Spleen (tissue), 7 donors: ENCODE measurements around the gene GRHPR.

ENCODE experiments used
- POLR2A ChIP-seq, 3 donors: fragments of 450-650 bp; IDR thresholded peaks; one replicate each; pipeline ENCODE4 v1.5.1; 2017; ENCODE audit warnings: antibody characterized with exemption in 3 of 3, mild to moderate bottlenecking in 1 of 3
- POLR2AphosphoS5 ChIP-seq, 3 donors: sonication (generic); formaldehyde crosslinking; IDR thresholded peaks; one replicate each; pipeline ENCODE4 v1.5.1; 2017; ENCODE audit warnings: antibody characterized with exemption in 3 of 3
- TF ChIP-seq, protein P1 (sequence below), 11 experiments: fragments of 200-600 bp in 7 of 11; fragments of 450-650 bp in 4 of 11; sonication (generic) in 4 of 11; IDR thresholded peaks in 8 of 11; conservative IDR thresholded peaks in 3 of 11; 1 replicate in 7 of 11; 2 replicates in 4 of 11; pipeline versions ENCODE4 v1.4.0 to v1.8.0; 2016 to 2021; ENCODE audit warnings: antibody characterized with exemption in 11 of 11, inconsistent platforms in 4 of 11, mild to moderate bottlenecking in 1 of 11
- donor health status: DM: no; HTN: no; CAD: no; lungs with moderate emphysema.
- donor health status: DM: no; HTN: no; CAD: no.
- donor health status: DM: no; HTN: no; CAD: no.

DNA sequence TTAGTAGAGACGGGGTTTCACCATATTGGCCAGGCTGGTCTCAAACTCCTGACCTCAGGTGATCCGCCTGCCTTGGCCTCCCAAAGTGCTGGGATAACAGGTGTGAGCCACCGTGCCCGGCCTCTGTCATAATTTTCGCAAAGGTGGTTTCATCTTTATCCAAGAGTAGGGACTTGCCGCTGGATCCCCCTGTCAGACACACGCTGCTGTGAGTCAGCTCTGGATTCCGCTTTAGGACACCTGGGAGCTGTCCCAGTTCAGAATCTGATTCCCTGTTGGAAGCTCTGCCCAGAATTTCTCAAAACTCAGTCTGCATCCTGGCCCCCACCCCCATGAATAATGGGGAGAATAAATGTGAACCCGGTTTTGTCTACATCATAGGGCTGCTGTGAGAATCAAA is 17.9 kb upstream of the GRHPR start:
- TF ChIP-seq, protein P1, sequence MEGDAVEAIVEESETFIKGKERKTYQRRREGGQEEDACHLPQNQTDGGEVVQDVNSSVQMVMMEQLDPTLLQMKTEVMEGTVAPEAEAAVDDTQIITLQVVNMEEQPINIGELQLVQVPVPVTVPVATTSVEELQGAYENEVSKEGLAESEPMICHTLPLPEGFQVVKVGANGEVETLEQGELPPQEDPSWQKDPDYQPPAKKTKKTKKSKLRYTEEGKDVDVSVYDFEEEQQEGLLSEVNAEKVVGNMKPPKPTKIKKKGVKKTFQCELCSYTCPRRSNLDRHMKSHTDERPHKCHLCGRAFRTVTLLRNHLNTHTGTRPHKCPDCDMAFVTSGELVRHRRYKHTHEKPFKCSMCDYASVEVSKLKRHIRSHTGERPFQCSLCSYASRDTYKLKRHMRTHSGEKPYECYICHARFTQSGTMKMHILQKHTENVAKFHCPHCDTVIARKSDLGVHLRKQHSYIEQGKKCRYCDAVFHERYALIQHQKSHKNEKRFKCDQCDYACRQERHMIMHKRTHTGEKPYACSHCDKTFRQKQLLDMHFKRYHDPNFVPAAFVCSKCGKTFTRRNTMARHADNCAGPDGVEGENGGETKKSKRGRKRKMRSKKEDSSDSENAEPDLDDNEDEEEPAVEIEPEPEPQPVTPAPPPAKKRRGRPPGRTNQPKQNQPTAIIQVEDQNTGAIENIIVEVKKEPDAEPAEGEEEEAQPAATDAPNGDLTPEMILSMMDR (IDR thresholded peaks at IDR 0.05 in 8 of 11, conservative IDR thresholded peaks at IDR 0.05 in 3 of 11) = no peak
- no peak for TF ChIP-seq POLR2A (IDR thresholded peaks at IDR 0.05)
- no peak for TF ChIP-seq POLR2AphosphoS5 (IDR thresholded peaks at IDR 0.05)
